Measurements from ENCODE around the gene FOXL3. TPM values are rescaled to one million over a fixed set of nuclear protein-coding genes. Genes with fewer than 3 reads are reported as not detected.

Gene FOXL3
- total RNA-seq, 1 experiment from 2014 or later = not detected

- Histone ChIP-seq H3K9me3 (ENCODE audit: control insufficient read depth in 1 of 2, insufficient read depth in 1 of 2, low read depth in 1 of 2, low read length in 2 of 2) (peaks cover 23 to 31% of the 10 kb centered on the region in 2 experiments; a peak in 2 of 4 replicates), H3K4me2 (ENCODE audit: low read length) (no peak overlapping the region), H3K79me2 (ENCODE audit: insufficient read depth, low read length) (no peaks in the 10 kb centered on the region), H3K4me1 (ENCODE audit: control insufficient read depth in 1 of 2, insufficient read depth in 2 of 2, low read length in 2 of 2) (no peaks in the 10 kb centered on the region), H3K4me3 (replicated peaks in 1 of 2; ENCODE audit: low read depth in 1 of 2, low read length in 2 of 2) (no peak overlapping the region), H3K27ac (ENCODE audit: low read depth, low read length) (no peak overlapping the region), H3K9ac (ENCODE audit: low read length) (no peak overlapping the region), H3K27me3 (ENCODE audit: insufficient read depth, low read length) (no peaks in the 10 kb centered on the region), H3K36me3 (ENCODE audit: control insufficient read depth in 1 of 2, insufficient read depth in 2 of 2, low read length in 2 of 2) (peaks cover 0 to 5% of the 10 kb centered on the region in 2 experiments; a peak in 2 of 4 replicates), H2AFZ (ENCODE audit: low read depth, low read length, poor library complexity, severe bottlenecking) (no peak overlapping the region), H3K9me2 (ENCODE audit: insufficient read depth) (no peaks in the 10 kb centered on the region), H4K20me1 (ENCODE audit: insufficient read depth) (no peaks in the 10 kb centered on the region)
- POLR2A ChIA-PET = no interaction called here
- TF ChIP-seq ZFX (IDR thresholded peaks at IDR 0.05) (no peak), FOSL1 (IDR thresholded peaks at IDR 0.05; ENCODE audit: low read depth) (no peak), YY1 (IDR thresholded peaks at IDR 0.05; ENCODE audit: extremely low read depth, insufficient replicate concordance, low read depth, low read length) (no peak), MAX (IDR thresholded peaks at IDR 0.05) (no peak), ZBTB33 (IDR thresholded peaks at IDR 0.05; ENCODE audit: extremely low read depth, insufficient replicate concordance, low read length) (no peak), POLR2AphosphoS5 (IDR thresholded peaks at IDR 0.05; ENCODE audit: low read depth, low read length) (no peak), TCF7L2 (IDR thresholded peaks at IDR 0.05; ENCODE audit: borderline replicate concordance, extremely low read depth, insufficient read depth, insufficient read length) (no peak), CTCF (IDR thresholded peaks at IDR 0.05 in 2 of 3, conservative IDR thresholded peaks at IDR 0.05 in 1 of 3; ENCODE audit: borderline replicate concordance in 1 of 3, insufficient read depth in 1 of 3, low read depth in 2 of 3, low read length in 2 of 3) (no peak), SP1 (IDR thresholded peaks at IDR 0.05; ENCODE audit: low read depth) (no peak), ELF1 (IDR thresholded peaks at IDR 0.05; ENCODE audit: borderline replicate concordance, low read depth) (no peak), ATF3 (IDR thresholded peaks at IDR 0.05) (no peak), JUND (IDR thresholded peaks at IDR 0.05) (no peak), REST (IDR thresholded peaks at IDR 0.05; ENCODE audit: low read depth) (no peak), CBX3 (IDR thresholded peaks at IDR 0.05; ENCODE audit: low read depth) (no peak), CEBPB (IDR thresholded peaks at IDR 0.05; ENCODE audit: low read depth) (no peak), POLR2A (IDR thresholded peaks at IDR 0.05; ENCODE audit: borderline replicate concordance, extremely low read depth, insufficient read depth, insufficient read length) (no peak), SRF (IDR thresholded peaks at IDR 0.05; ENCODE audit: low read depth) (no peak)
- RAD21 ChIA-PET (ENCODE audit: low non-redundant PET in 1 of 2, low total read pairs in 2 of 2, uncharacterized antibody in 2 of 2, unreplicated experiment in 2 of 2) = no interaction called here
- intact Hi-C loops (cut with micrococcal nuclease) = no loop called here
- no TSS peak for BruUV-seq (replicated peaks)
- 0 out of 2 replicates have a peak, but pooled peaks have one; percentile 14 for ATAC-seq
- no peak for DNase-seq (ENCODE audit: low read depth, low spot score)
- CTCF ChIA-PET = no interaction called here
Observed at GRCh38 chr7:260441-261281, 29.3 kb upstream of the FOXL3 start.
